Measurements from ENCODE around the gene IRX3. TPM values are rescaled to one million over a fixed set of nuclear protein-coding genes. Genes with fewer than 3 reads are reported as not detected.

Gene IRX3
- polyA plus RNA-seq (ENCODE audit: insufficient read depth in 1 of 5, insufficient read length in 5 of 5, low replicate concordance in 1 of 5) = 10 to 100 TPM; 53.1 to 84.6 (median 63.1) TPM
- long read RNA-seq, donor 1, transcript IRX3-201 (4 exons, 2,601 nt) = major isoform, 29 of 94 reads
- long read RNA-seq, donor 1, partial matches to known transcripts = 65 of 94 reads
- long read RNA-seq, donor 1, other reads (novel, unspliced or antisense) = 0 of 94 reads
- long read RNA-seq, donor 2, transcript IRX3-201 (4 exons, 2,601 nt) = major isoform, 10 of 26 reads
- long read RNA-seq, donor 2, partial matches to known transcripts = 16 of 26 reads
- long read RNA-seq, donor 2, other reads (novel, unspliced or antisense) = 0 of 26 reads
- long read RNA-seq, donor 3, transcript IRX3-201 (4 exons, 2,601 nt) = major isoform, 12 of 40 reads
- long read RNA-seq, donor 3, partial matches to known transcripts = 28 of 40 reads
- long read RNA-seq, donor 3, other reads (novel, unspliced or antisense) = 0 of 40 reads
- long read RNA-seq, donor 4, transcript IRX3-201 (4 exons, 2,601 nt) = major isoform, 9 of 41 reads
- long read RNA-seq, donor 4, partial matches to known transcripts = 32 of 41 reads
- long read RNA-seq, donor 4, other reads (novel, unspliced or antisense) = 0 of 41 reads
- long read RNA-seq, donor 5, transcript IRX3-201 (4 exons, 2,601 nt) = major isoform, 12 of 49 reads
- long read RNA-seq, donor 5, partial matches to known transcripts = 37 of 49 reads
- long read RNA-seq, donor 5, other reads (novel, unspliced or antisense) = 0 of 49 reads
- long read RNA-seq, donor 6, transcript IRX3-201 (4 exons, 2,601 nt) = major isoform, 20 of 78 reads
- long read RNA-seq, donor 6, partial matches to known transcripts = 58 of 78 reads
- long read RNA-seq, donor 6, other reads (novel, unspliced or antisense) = 0 of 78 reads
- long read RNA-seq, donor 7, transcript IRX3-201 (4 exons, 2,601 nt) = major isoform, 27 of 43 reads
- long read RNA-seq, donor 7, partial matches to known transcripts = 16 of 43 reads
- long read RNA-seq, donor 7, other reads (novel, unspliced or antisense) = 0 of 43 reads
- long read RNA-seq, donor 8, partial matches to known transcripts = 13 of 16 reads
- long read RNA-seq, donor 8, other reads (novel, unspliced or antisense) = 0 of 16 reads

- peak; percentile 82 to 83 for DNase-seq
Measured at GRCh38 chr16:54286366-54287130, at the start of gene IRX3. TSS of gene IRX3 (minus strand) at chr16:54286787. CDS start at chr16:54286050, 737 bp downstream.

- DNase-seq = no peak
Measured at GRCh38 chr16:54335230-54335629, 48.6 kb upstream of the IRX3 start.

- DNase-seq = no peak
Measured at GRCh38 chr16:54334208-54334607, 47.6 kb upstream of the IRX3 start.

- no peak for DNase-seq
Measured at GRCh38 chr16:54331241-54332002, 44.8 kb upstream of the IRX3 start.

- DNase-seq = no peak
Measured at GRCh38 chr16:54327609-54328008, 41.0 kb upstream of the IRX3 start.

GRCh38 chr16:54326266-54326662 is 39.7 kb upstream of the IRX3 start:
- no peak for DNase-seq

GRCh38 chr16:54325616-54326265 is 39.2 kb upstream of the IRX3 start:
- no peak for DNase-seq

GRCh38 chr16:54324716-54325115 is 38.1 kb upstream of the IRX3 start:
- DNase-seq = no peak

GRCh38 chr16:54320697-54321340 is 34.2 kb upstream of the IRX3 start:
- no peak for DNase-seq

GRCh38 chr16:54318941-54319340 is 32.4 kb upstream of the IRX3 start:
- no peak for DNase-seq

- DNase-seq = peak; percentile 82 to 89
Measured at GRCh38 chr16:54317101-54317611, 30.6 kb upstream of the IRX3 start.

- no peak for DNase-seq
Measured at GRCh38 chr16:54316095-54316889, 29.7 kb upstream of the IRX3 start.

GRCh38 chr16:54313789-54314188 is 27.2 kb upstream of the IRX3 start:
- DNase-seq = no peak

- DNase-seq = no peak
Measured at GRCh38 chr16:54312502-54312991, 26.0 kb upstream of the IRX3 start.

GRCh38 chr16:54309341-54309740 is 22.8 kb upstream of the IRX3 start:
- DNase-seq = no peak

GRCh38 chr16:54305080-54305479 is 18.5 kb upstream of the IRX3 start:
- no peak for DNase-seq

GRCh38 chr16:54303613-54304012 is 17.0 kb upstream of the IRX3 start:
- no peak for DNase-seq

- no peak for DNase-seq
Measured at GRCh38 chr16:54297154-54297553, 10.6 kb upstream of the IRX3 start.

All from right lung (tissue), 10 donors.